HG03575 (cell line): ENCODE measurements around the gene HPSE.

Experiments used
- ATAC-seq: cut with Tn5 transposase; IDR thresholded peaks from one replicate; pipeline ENCODE4 v1.9.1; 2021; ENCODE audit not compliant: unreplicated experiment, insufficient number of reproducible peaks, low FRiP score; ENCODE audit errors: extremely low read depth

Gene HPSE

DNA sequence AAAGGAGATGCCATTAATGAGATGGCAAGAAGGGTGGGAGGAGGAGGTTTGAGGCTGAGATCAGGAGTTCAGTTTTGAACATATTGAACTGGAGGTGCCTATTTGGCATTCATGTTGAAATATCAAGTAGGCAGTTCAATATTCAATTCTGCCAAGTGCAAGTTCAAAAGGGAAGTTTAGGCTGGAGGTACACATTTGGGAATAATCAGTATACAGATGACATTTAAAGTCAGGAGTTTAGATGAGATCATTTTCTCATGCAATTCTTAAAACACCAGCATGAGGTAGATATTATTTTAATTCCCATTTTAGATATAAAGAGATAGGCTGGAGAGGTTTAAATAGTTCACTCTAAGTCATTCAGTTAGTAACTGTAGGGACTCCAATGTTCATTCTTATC lies 76.2 kb downstream of the HPSE start:
- ATAC-seq, result no peak

DNA sequence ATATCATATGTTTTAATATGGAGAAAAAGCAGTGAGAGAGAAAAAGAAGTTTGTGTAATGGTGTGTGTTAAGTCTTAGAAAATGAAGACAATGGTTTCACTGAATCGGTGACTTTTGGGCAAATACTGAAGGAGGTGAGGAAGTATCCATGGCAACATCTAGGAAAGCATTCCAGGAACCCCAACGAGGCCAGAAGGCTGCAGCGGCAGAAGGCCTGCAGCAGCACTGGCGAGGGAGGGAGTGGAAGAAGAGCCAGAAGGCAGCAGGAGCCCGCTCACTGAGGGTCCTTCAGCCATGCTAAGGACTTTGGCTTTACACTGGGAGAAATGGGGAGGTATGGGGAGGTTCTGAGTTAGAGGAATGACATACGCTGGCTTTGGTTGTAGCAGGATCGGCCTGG lies 76.8 kb downstream of the HPSE start:
- ATAC-seq, result no peak

DNA sequence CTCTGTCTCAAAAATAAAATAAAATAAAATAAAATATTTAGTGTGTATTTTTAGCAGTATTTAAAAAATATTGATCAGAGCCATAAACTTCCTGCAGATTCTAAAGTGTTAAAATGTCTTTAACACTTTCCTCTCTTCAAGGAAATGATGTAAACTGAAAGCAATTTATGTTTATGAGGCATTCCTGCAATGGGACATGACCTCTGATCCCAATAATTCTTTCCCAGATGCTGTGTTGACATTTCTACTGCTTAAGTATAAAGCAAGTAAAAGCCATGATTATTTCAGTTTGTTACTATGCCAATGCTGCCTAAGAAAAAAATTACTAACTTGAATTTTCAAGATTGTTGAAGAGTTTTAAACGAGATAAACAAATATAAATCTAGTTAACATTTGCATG lies 79.1 kb downstream of the HPSE start:
- no peak for ATAC-seq

DNA sequence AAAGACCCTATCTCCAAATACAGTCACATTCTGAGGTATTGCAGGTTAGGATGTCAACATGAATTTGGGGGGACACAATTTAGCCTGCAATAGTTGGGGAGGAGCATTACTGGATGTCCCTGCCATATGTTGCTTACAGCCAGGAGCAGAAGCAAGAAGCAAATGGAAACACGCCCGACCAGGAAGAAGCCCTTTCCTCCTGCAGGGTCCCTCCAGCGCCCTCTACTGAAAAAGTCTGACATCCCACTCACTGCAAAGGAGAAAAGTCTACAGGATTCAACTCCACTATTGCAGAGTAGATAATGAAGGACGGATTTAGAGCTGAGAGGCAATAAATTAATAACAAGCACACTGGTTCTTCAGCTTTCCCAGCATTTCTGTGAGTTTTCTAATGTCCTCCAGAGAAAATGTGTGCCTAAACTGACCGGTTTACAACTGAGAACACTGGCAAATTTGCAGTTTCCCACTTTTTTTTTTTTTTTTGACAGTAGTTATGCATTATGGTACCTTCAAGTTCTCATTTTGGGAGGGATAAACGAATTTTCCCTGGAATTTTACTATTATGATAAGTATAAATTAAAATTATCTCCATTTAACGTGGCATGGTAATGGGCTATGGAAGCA lies 81.8 kb downstream of the HPSE start:
- ATAC-seq, result no peak

DNA sequence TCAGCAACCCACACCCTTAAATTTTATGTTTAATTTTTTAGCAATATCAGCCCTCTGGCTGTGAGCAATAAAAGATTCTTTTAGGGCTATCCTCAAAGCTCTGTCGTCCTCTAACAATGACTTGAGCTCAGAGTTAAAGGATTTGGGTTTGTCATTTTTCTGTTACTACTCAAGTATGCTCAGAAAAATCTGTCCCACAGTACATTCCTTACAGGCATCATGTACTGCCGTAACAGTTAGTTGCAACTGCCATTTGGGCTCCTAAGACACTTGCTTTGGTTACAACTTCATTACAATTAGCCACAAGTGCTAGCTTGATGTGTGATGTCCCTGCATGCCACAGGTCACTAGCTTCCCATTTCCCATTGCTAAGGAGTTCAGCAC lies 83.2 kb downstream of the HPSE start:
- no peak for ATAC-seq

- ATAC-seq, result no peak
These were observed 83.8 kb downstream of the HPSE start for GRCh38 chr4:83250687-83251446.

- ATAC-seq, result no peak
These were observed 86.2 kb downstream of the HPSE start for GRCh38 chr4:83248486-83248885.

GRCh38 chr4:83247415-83248357 lies 87.0 kb downstream of the HPSE start:
- ATAC-seq, result no peak
